ENCODE results near the gene DNM3.

DNM3 gene

GRCh38 chr1:172443666-172444453 is 602.6 kb downstream of the DNM3 start, which contains the start of gene PIGC:
TSS of gene PIGC (minus strand) at chr1:172444069. CDS start at chr1:172442622, 1,447 bp downstream.
- H3K9me2 ChIP-seq (ENCODE audit: low read depth, low read length): no peaks in the 10 kb centered on the region
- H4K20me1 ChIP-seq (ENCODE audit: insufficient read depth, low read length): no peaks in the 10 kb centered on the region
- no peak for TF ChIP-seq EZH2 (IDR thresholded peaks at IDR 0.05; ENCODE audit: borderline replicate concordance, low read length)
- peak; percentile 83 for TF ChIP-seq CTCF (IDR thresholded peaks at IDR 0.05; ENCODE audit: low read length)
- H3F3A ChIP-seq (ENCODE audit: insufficient read depth, low read length): no peaks in the 10 kb centered on the region
- H3K79me2 ChIP-seq (ENCODE audit: insufficient read depth, low read length): no peaks in the 10 kb centered on the region
- H3K36me3 ChIP-seq (ENCODE audit: insufficient read depth, low read length): peaks cover 16% of the 10 kb centered on the region
- no peaks in the 10 kb centered on the region for H3K27me3 ChIP-seq (ENCODE audit: insufficient read depth, low read length)
- peak within 1 kb of the TSS; percentile 72 for H3K4me3 ChIP-seq (ENCODE audit: low read depth, low read length, poor library complexity, severe bottlenecking)
- H3K9ac ChIP-seq (ENCODE audit: low read length): peak within 1 kb of the TSS; percentile 80
- H3K27ac ChIP-seq (ENCODE audit: low read depth, low read length, poor library complexity, severe bottlenecking): no peak within 1 kb of the TSS
- no peaks in the 10 kb centered on the region for H3K9me3 ChIP-seq (ENCODE audit: low read length)
- H3K4me2 ChIP-seq (ENCODE audit: low read length): peak within 1 kb of the TSS; percentile 83
- H3K4me1 ChIP-seq (ENCODE audit: insufficient read depth, low read length, severe bottlenecking): peaks cover 17% of the 10 kb centered on the region
- H2AFZ ChIP-seq (ENCODE audit: low read length): peak within 1 kb of the TSS; percentile 57; the same call in 1 of the 2 replicates

- H3K36me3 ChIP-seq (ENCODE audit: insufficient read depth, low read length): peaks cover 9% of the 10 kb centered on the region
- H3K9me2 ChIP-seq (ENCODE audit: low read depth, low read length): no peaks in the 10 kb centered on the region
- no peaks in the 10 kb centered on the region for H3K79me2 ChIP-seq (ENCODE audit: insufficient read depth, low read length)
- no peak overlapping the region for H3K4me3 ChIP-seq (ENCODE audit: low read depth, low read length, poor library complexity, severe bottlenecking)
- H3F3A ChIP-seq (ENCODE audit: insufficient read depth, low read length): no peaks in the 10 kb centered on the region
- H3K9ac ChIP-seq (ENCODE audit: low read length): no peak overlapping the region
- H2AFZ ChIP-seq (ENCODE audit: low read length): no peak overlapping the region
- TF ChIP-seq CTCF (IDR thresholded peaks at IDR 0.05; ENCODE audit: low read length) (no peak), EZH2 (IDR thresholded peaks at IDR 0.05; ENCODE audit: borderline replicate concordance, low read length) (no peak)
- H3K27ac ChIP-seq (ENCODE audit: low read depth, low read length, poor library complexity, severe bottlenecking): no peak overlapping the region
- no peak overlapping the region for H3K4me2 ChIP-seq (ENCODE audit: low read length)
- H4K20me1 ChIP-seq (ENCODE audit: insufficient read depth, low read length): no peaks in the 10 kb centered on the region
- no peaks in the 10 kb centered on the region for H3K9me3 ChIP-seq (ENCODE audit: low read length)
- no peaks in the 10 kb centered on the region for H3K27me3 ChIP-seq (ENCODE audit: insufficient read depth, low read length)
- H3K4me1 ChIP-seq (ENCODE audit: insufficient read depth, low read length, severe bottlenecking): peaks cover 39% of the 10 kb centered on the region
These were observed 605.2 kb downstream of the DNM3 start for GRCh38 chr1:172446547-172446946.

GRCh38 chr1:172447641-172448040 is 606.3 kb downstream of the DNM3 start:
- Histone ChIP-seq H3K27me3 (ENCODE audit: insufficient read depth, low read length) (no peaks in the 10 kb centered on the region), H3K79me2 (ENCODE audit: insufficient read depth, low read length) (no peaks in the 10 kb centered on the region), H3F3A (ENCODE audit: insufficient read depth, low read length) (no peaks in the 10 kb centered on the region), H3K9ac (ENCODE audit: low read length) (no peak overlapping the region), H3K4me1 (ENCODE audit: insufficient read depth, low read length, severe bottlenecking) (peaks cover 34% of the 10 kb centered on the region), H3K9me2 (ENCODE audit: low read depth, low read length) (no peaks in the 10 kb centered on the region), H3K4me3 (ENCODE audit: low read depth, low read length, poor library complexity, severe bottlenecking) (no peak overlapping the region), H3K27ac (ENCODE audit: low read depth, low read length, poor library complexity, severe bottlenecking) (no peak overlapping the region), H3K4me2 (ENCODE audit: low read length) (no peak overlapping the region), H2AFZ (ENCODE audit: low read length) (no peak overlapping the region), H3K36me3 (ENCODE audit: insufficient read depth, low read length) (no peaks in the 10 kb centered on the region), H4K20me1 (ENCODE audit: insufficient read depth, low read length) (no peaks in the 10 kb centered on the region), H3K9me3 (ENCODE audit: low read length) (no peaks in the 10 kb centered on the region)
- TF ChIP-seq EZH2 (IDR thresholded peaks at IDR 0.05; ENCODE audit: borderline replicate concordance, low read length): no peak
- no peak for TF ChIP-seq CTCF (IDR thresholded peaks at IDR 0.05; ENCODE audit: low read length)

All from OCI-LY1 (cell line).